Measurements from ENCODE around the gene PIK3IP1. TPM values are rescaled to one million over a fixed set of nuclear protein-coding genes. Genes with fewer than 3 reads are reported as not detected.

The PIK3IP1 gene
- 10 to 100 TPM; 12.8 to 41.5 TPM for total RNA-seq
- polyA plus RNA-seq (ENCODE audit: insufficient read length in 6 of 6): 10 to 100 TPM; 11.1 to 15.1 (median 11.9) TPM
- long read RNA-seq, donor 1, partial matches to known transcripts: 0 of 3 reads
- long read RNA-seq, donor 1, other reads (novel, unspliced or antisense): 0 of 3 reads
- long read RNA-seq, donor 2, partial matches to known transcripts: 0 of 1 reads
- long read RNA-seq, donor 2, other reads (novel, unspliced or antisense): 0 of 1 reads
- long read RNA-seq, donor 3, partial matches to known transcripts: 0 of 3 reads
- long read RNA-seq, donor 3, other reads (novel, unspliced or antisense): 0 of 3 reads
- long read RNA-seq, donor 4, transcript PIK3IP1-201 (6 exons, 2,467 nt): major isoform, 28 of 34 reads
- long read RNA-seq, donor 4, transcript PIK3IP1-203 (5 exons, 2,374 nt): minor isoform, 5 of 34 reads
- long read RNA-seq, donor 4, partial matches to known transcripts: 0 of 34 reads
- long read RNA-seq, donor 4, other reads (novel, unspliced or antisense): 0 of 34 reads
- long read RNA-seq, donor 5, transcript PIK3IP1-201 (6 exons, 2,467 nt): major isoform, 7 of 9 reads
- long read RNA-seq, donor 5, partial matches to known transcripts: 0 of 9 reads
- long read RNA-seq, donor 5, other reads (novel, unspliced or antisense): 0 of 9 reads
- long read RNA-seq, donor 6, partial matches to known transcripts: 0 of 5 reads
- long read RNA-seq, donor 6, other reads (novel, unspliced or antisense): 0 of 5 reads
- long read RNA-seq, donor 7, partial matches to known transcripts: 0 of 1 reads
- long read RNA-seq, donor 7, other reads (novel, unspliced or antisense): 0 of 1 reads
- long read RNA-seq, donor 8, partial matches to known transcripts: 0 of 2 reads
- long read RNA-seq, donor 8, other reads (novel, unspliced or antisense): 0 of 2 reads
- long read RNA-seq, donor 9: 0 reads
- long read RNA-seq, donor 10, transcript PIK3IP1-201 (6 exons, 2,467 nt): major isoform, 12 of 15 reads
- long read RNA-seq, donor 10, partial matches to known transcripts: 0 of 15 reads
- long read RNA-seq, donor 10, other reads (novel, unspliced or antisense): 0 of 15 reads
- long read RNA-seq, donor 11, transcript PIK3IP1-201 (6 exons, 2,467 nt): major isoform, 12 of 16 reads
- long read RNA-seq, donor 11, partial matches to known transcripts: 0 of 16 reads
- long read RNA-seq, donor 11, other reads (novel, unspliced or antisense): 0 of 16 reads
- long read RNA-seq, donor 12, partial matches to known transcripts: 0 of 4 reads
- long read RNA-seq, donor 12, other reads (novel, unspliced or antisense): 0 of 4 reads

GRCh38 chr22:31292236-31292989, at the start of gene PIK3IP1:
TSS of gene PIK3IP1 (minus strand) at chr22:31292488. CDS start at chr22:31292344, 144 bp downstream.
- Histone ChIP-seq H3K4me3 (peak within 1 kb of the TSS; percentile 72 to 83), H3K9me3 (no peaks in the 10 kb centered on the region), H3K27me3 (peaks cover 0 to 18% of the 10 kb centered on the region in 2 donors), H3K27ac (peak within 1 kb of the TSS; percentile 90 to 97), H3K36me3 (no peaks in the 10 kb centered on the region), H3K4me1 (peaks cover 18 to 92% of the 10 kb centered on the region in 2 donors)
- DNase-seq (peak; percentile 72 to 93 (median 88)), ATAC-seq (peak; percentile 64)
- peak; percentile 39 to 49 for TF ChIP-seq CTCF (IDR thresholded peaks at IDR 0.05)
- intact Hi-C loops (cut with DNase I): no loop called here

- Histone ChIP-seq H3K36me3 (peaks cover 0 to 58% of the 10 kb centered on the region in 2 donors), H3K4me1 (peaks cover 25 to 53% of the 10 kb centered on the region in 2 donors)
These were observed 49.2 kb upstream of the PIK3IP1 start for GRCh38 chr22:31341386-31342088.

GRCh38 chr22:31340765-31341247, 48.5 kb upstream of the PIK3IP1 start:
- no peak for DNase-seq
- Histone ChIP-seq H3K4me1 (peaks cover 25 to 53% of the 10 kb centered on the region in 2 donors), H3K36me3 (peaks cover 0 to 61% of the 10 kb centered on the region in 2 donors), H3K9me3 (no peaks in the 10 kb centered on the region), H3K27me3 (no peaks in the 10 kb centered on the region), H3K4me3 (no peak overlapping the region), H3K27ac (no peak overlapping the region)
- intact Hi-C loops (cut with DNase I): loop anchor here in 1 of 2 donors (10.0 kb wide), 1 partner anchor 54 kb away; the partner anchor contains the start of gene DRG1
- no peak for ATAC-seq
- no peak for TF ChIP-seq CTCF (IDR thresholded peaks at IDR 0.05)

More at GRCh38 chr22:31341386-31342088, 49.2 kb upstream of the PIK3IP1 start:
- no peak overlapping the region for H3K4me3 ChIP-seq
- H3K27me3 ChIP-seq: no peaks in the 10 kb centered on the region
- no peaks in the 10 kb centered on the region for H3K9me3 ChIP-seq
- ATAC-seq (no peak), DNase-seq (no peak)
- no peak overlapping the region for H3K27ac ChIP-seq
- intact Hi-C loops (cut with DNase I): loop anchor here in 1 of 2 donors (10.0 kb wide), 1 partner anchor 53 kb away; the partner anchor contains the start of gene DRG1
- no peak for TF ChIP-seq CTCF (IDR thresholded peaks at IDR 0.05)

- DNase-seq (no peak), ATAC-seq (no peak)
- no peak overlapping the region for H3K27ac ChIP-seq
- no peaks in the 10 kb centered on the region for H3K27me3 ChIP-seq
- peaks cover 0 to 65% of the 10 kb centered on the region in 2 donors for H3K36me3 ChIP-seq
- intact Hi-C loops (cut with DNase I): loop anchor here in 1 of 2 donors (10.0 kb wide), 1 partner anchor 54 kb away; the partner anchor contains the start of gene DRG1
- peaks cover 25 to 51% of the 10 kb centered on the region in 2 donors for H3K4me1 ChIP-seq
- no peaks in the 10 kb centered on the region for H3K9me3 ChIP-seq
- TF ChIP-seq CTCF (IDR thresholded peaks at IDR 0.05): no peak
- H3K4me3 ChIP-seq: no peak overlapping the region
These were observed 48.1 kb upstream of the PIK3IP1 start for GRCh38 chr22:31340360-31340759.
